Measurements from ENCODE around the gene DACH2.

DNA sequence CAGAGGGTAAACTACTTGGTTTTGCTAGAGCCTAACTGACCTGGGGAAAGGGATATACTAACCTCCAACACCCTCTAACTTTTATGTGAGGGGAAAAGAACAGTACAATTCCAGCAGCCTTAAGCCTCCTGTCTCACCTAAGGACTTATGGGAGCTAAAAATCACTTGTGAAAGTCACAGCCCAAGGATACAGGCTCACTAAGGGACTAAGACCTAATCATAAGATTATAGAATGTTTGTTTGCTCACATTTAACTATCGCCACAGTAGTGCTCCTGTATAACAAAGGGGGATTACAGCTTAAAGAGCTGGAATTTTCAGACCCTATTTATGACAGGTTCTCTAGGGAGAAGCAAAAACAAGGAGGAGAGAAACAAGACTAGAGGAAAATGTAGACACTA, 548.7 kb downstream of the DACH2 start:
- TF ChIP-seq EP300 (IDR thresholded peaks at IDR 0.05; ENCODE audit: borderline replicate concordance in 1 of 2, low read depth in 1 of 2, low read length in 1 of 2) = no peak
- TF ChIP-seq, protein P1, sequence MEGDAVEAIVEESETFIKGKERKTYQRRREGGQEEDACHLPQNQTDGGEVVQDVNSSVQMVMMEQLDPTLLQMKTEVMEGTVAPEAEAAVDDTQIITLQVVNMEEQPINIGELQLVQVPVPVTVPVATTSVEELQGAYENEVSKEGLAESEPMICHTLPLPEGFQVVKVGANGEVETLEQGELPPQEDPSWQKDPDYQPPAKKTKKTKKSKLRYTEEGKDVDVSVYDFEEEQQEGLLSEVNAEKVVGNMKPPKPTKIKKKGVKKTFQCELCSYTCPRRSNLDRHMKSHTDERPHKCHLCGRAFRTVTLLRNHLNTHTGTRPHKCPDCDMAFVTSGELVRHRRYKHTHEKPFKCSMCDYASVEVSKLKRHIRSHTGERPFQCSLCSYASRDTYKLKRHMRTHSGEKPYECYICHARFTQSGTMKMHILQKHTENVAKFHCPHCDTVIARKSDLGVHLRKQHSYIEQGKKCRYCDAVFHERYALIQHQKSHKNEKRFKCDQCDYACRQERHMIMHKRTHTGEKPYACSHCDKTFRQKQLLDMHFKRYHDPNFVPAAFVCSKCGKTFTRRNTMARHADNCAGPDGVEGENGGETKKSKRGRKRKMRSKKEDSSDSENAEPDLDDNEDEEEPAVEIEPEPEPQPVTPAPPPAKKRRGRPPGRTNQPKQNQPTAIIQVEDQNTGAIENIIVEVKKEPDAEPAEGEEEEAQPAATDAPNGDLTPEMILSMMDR (IDR thresholded peaks at IDR 0.05) = no peak
- no peak for TF ChIP-seq TCF12 (IDR thresholded peaks at IDR 0.05)
- TF ChIP-seq POLR2AphosphoS5 (IDR thresholded peaks at IDR 0.05; ENCODE audit: low read depth, low read length) = no peak
- no peak for TF ChIP-seq CHD2 (IDR thresholded peaks at IDR 0.05; ENCODE audit: low read length, partially characterized antibody)
- TF ChIP-seq SIN3A (IDR thresholded peaks at IDR 0.05; ENCODE audit: borderline replicate concordance, low read depth, low read length) = no peak
- no peak for TF ChIP-seq SMC3 (IDR thresholded peaks at IDR 0.05; ENCODE audit: low read depth, low read length)
- TF ChIP-seq, protein P2, sequence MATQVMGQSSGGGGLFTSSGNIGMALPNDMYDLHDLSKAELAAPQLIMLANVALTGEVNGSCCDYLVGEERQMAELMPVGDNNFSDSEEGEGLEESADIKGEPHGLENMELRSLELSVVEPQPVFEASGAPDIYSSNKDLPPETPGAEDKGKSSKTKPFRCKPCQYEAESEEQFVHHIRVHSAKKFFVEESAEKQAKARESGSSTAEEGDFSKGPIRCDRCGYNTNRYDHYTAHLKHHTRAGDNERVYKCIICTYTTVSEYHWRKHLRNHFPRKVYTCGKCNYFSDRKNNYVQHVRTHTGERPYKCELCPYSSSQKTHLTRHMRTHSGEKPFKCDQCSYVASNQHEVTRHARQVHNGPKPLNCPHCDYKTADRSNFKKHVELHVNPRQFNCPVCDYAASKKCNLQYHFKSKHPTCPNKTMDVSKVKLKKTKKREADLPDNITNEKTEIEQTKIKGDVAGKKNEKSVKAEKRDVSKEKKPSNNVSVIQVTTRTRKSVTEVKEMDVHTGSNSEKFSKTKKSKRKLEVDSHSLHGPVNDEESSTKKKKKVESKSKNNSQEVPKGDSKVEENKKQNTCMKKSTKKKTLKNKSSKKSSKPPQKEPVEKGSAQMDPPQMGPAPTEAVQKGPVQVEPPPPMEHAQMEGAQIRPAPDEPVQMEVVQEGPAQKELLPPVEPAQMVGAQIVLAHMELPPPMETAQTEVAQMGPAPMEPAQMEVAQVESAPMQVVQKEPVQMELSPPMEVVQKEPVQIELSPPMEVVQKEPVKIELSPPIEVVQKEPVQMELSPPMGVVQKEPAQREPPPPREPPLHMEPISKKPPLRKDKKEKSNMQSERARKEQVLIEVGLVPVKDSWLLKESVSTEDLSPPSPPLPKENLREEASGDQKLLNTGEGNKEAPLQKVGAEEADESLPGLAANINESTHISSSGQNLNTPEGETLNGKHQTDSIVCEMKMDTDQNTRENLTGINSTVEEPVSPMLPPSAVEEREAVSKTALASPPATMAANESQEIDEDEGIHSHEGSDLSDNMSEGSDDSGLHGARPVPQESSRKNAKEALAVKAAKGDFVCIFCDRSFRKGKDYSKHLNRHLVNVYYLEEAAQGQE (IDR thresholded peaks at IDR 0.05; ENCODE audit: low read depth, low read length) = no peak
- no peak for TF ChIP-seq JUND (IDR thresholded peaks at IDR 0.05)
- TF ChIP-seq TAF1 (IDR thresholded peaks at IDR 0.05; ENCODE audit: borderline replicate concordance, low read depth, low read length) = no peak
- TF ChIP-seq, protein P3, sequence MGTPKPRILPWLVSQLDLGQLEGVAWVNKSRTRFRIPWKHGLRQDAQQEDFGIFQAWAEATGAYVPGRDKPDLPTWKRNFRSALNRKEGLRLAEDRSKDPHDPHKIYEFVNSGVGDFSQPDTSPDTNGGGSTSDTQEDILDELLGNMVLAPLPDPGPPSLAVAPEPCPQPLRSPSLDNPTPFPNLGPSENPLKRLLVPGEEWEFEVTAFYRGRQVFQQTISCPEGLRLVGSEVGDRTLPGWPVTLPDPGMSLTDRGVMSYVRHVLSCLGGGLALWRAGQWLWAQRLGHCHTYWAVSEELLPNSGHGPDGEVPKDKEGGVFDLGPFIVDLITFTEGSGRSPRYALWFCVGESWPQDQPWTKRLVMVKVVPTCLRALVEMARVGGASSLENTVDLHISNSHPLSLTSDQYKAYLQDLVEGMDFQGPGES (IDR thresholded peaks at IDR 0.05; ENCODE audit: low read depth, low read length) = no peak
- TF ChIP-seq RFX5 (IDR thresholded peaks at IDR 0.05; ENCODE audit: low read length) = no peak
- TF ChIP-seq, protein P4, sequence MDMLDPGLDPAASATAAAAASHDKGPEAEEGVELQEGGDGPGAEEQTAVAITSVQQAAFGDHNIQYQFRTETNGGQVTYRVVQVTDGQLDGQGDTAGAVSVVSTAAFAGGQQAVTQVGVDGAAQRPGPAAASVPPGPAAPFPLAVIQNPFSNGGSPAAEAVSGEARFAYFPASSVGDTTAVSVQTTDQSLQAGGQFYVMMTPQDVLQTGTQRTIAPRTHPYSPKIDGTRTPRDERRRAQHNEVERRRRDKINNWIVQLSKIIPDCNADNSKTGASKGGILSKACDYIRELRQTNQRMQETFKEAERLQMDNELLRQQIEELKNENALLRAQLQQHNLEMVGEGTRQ (IDR thresholded peaks at IDR 0.05; ENCODE audit: borderline replicate concordance, low read depth, low read length) = no peak
- TF ChIP-seq NRF1 (IDR thresholded peaks at IDR 0.05; ENCODE audit: low read depth, low read length) = no peak
